Measurements from ENCODE around the gene PHC3.

Gene PHC3, protein sequence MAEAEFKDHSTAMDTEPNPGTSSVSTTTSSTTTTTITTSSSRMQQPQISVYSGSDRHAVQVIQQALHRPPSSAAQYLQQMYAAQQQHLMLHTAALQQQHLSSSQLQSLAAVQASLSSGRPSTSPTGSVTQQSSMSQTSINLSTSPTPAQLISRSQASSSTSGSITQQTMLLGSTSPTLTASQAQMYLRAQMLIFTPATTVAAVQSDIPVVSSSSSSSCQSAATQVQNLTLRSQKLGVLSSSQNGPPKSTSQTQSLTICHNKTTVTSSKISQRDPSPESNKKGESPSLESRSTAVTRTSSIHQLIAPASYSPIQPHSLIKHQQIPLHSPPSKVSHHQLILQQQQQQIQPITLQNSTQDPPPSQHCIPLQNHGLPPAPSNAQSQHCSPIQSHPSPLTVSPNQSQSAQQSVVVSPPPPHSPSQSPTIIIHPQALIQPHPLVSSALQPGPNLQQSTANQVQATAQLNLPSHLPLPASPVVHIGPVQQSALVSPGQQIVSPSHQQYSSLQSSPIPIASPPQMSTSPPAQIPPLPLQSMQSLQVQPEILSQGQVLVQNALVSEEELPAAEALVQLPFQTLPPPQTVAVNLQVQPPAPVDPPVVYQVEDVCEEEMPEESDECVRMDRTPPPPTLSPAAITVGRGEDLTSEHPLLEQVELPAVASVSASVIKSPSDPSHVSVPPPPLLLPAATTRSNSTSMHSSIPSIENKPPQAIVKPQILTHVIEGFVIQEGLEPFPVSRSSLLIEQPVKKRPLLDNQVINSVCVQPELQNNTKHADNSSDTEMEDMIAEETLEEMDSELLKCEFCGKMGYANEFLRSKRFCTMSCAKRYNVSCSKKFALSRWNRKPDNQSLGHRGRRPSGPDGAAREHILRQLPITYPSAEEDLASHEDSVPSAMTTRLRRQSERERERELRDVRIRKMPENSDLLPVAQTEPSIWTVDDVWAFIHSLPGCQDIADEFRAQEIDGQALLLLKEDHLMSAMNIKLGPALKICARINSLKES

GRCh38 chr3:170180908-170181885 lies at the start of gene PHC3:
TSS of gene PHC3 (minus strand) at chr3:170181733. CDS start at chr3:170181715, 18 bp downstream.
- peak; percentile 87 for DNase-seq (ENCODE audit: low read depth)
- peak within 1 kb of the TSS; percentile 95 for H3K4me3 ChIP-seq (ENCODE audit: control insufficient read depth, low read depth, low read length)
- TF ChIP-seq, protein P1, sequence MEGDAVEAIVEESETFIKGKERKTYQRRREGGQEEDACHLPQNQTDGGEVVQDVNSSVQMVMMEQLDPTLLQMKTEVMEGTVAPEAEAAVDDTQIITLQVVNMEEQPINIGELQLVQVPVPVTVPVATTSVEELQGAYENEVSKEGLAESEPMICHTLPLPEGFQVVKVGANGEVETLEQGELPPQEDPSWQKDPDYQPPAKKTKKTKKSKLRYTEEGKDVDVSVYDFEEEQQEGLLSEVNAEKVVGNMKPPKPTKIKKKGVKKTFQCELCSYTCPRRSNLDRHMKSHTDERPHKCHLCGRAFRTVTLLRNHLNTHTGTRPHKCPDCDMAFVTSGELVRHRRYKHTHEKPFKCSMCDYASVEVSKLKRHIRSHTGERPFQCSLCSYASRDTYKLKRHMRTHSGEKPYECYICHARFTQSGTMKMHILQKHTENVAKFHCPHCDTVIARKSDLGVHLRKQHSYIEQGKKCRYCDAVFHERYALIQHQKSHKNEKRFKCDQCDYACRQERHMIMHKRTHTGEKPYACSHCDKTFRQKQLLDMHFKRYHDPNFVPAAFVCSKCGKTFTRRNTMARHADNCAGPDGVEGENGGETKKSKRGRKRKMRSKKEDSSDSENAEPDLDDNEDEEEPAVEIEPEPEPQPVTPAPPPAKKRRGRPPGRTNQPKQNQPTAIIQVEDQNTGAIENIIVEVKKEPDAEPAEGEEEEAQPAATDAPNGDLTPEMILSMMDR (conservative IDR thresholded peaks at IDR 0.05; ENCODE audit: control insufficient read depth, insufficient read depth, low read depth, low read length), result no peak

DNA sequence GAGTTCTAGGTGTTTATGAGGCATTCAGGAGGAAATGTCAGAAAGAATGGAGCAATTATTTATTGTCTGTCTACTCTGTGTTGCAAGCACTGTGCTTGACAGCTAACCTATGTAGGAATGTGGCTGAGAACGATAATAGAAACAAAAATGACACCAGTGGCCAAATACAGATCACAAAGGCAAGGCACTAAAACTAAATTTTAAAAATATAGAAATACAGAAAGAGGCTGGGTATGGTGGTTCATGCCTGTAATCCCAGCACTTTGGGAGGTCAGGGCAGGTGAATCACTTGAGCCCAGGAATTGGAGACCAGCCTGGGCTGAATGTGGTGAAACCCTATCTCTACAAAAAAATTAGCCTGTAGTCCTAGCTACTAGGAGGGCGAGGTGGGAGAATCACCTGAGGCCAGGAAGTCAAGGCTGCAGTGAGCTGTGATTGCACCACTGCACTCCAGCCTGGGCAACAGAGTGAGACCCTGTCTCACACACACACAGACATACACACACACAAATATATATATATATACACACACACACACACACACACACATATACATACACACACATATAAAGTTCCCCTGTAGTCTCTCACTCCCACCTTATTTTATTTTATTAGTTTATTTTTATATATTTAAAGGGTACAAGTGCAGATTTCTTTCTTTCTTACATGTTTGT lies 46.7 kb upstream of the PHC3 start:
- TF ChIP-seq, protein P1 (conservative IDR thresholded peaks at IDR 0.05; ENCODE audit: control insufficient read depth, insufficient read depth, low read depth, low read length), result no peak
- no peak overlapping the region for H3K4me3 ChIP-seq (ENCODE audit: control insufficient read depth, low read depth, low read length)
- no peak for DNase-seq (ENCODE audit: low read depth)

DNA sequence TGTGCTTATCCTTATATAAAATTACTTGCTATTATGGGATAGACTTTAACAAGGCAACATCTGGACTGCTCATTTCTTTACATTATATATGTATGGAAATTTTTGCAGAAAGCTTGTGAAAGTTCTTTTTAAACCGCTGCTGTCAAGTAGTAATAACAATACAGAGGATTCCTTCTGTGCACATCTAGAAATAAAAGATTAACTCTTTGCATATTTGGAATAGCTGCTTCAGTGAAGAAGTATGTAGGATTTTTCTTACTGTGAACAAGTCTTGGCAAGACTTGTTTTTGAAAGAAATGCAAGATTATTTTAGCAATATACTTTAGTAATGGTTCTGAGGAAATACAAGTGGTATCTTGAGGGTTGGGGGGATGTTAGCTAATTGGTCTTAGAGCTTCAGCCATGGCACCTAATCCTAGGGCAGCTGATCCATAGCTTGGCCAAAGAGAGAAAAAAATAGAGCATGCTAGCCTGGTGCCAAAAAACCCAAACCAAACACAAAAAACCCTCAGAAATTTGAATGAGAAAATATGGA lies 45.0 kb upstream of the PHC3 start:
- DNase-seq (ENCODE audit: low read depth), result no peak
- TF ChIP-seq, protein P1 (conservative IDR thresholded peaks at IDR 0.05; ENCODE audit: control insufficient read depth, insufficient read depth, low read depth, low read length), result no peak
- no peak overlapping the region for H3K4me3 ChIP-seq (ENCODE audit: control insufficient read depth, low read depth, low read length)

DNA sequence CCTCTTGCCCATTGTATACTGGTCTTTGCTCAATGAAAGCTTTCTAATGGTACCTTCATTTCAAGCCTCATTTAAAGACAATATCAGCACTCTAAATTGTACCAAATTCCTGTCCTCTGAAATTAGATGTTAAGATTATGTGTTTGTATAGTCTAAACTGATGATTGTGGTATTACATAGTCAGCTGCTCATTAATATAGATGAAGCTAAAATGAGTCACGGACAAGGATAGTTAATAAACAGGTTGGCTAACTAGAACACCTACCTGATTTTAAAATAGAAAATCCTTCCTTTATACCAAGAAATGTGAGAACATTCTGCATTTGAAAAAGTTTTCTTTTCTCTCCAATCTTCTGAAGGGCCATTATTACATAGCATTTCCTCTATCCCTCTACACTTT lies 43.6 kb upstream of the PHC3 start:
- no peak for DNase-seq (ENCODE audit: low read depth)
- no peak overlapping the region for H3K4me3 ChIP-seq (ENCODE audit: control insufficient read depth, low read depth, low read length)
- TF ChIP-seq, protein P1 (conservative IDR thresholded peaks at IDR 0.05; ENCODE audit: control insufficient read depth, insufficient read depth, low read depth, low read length), result no peak

DNA sequence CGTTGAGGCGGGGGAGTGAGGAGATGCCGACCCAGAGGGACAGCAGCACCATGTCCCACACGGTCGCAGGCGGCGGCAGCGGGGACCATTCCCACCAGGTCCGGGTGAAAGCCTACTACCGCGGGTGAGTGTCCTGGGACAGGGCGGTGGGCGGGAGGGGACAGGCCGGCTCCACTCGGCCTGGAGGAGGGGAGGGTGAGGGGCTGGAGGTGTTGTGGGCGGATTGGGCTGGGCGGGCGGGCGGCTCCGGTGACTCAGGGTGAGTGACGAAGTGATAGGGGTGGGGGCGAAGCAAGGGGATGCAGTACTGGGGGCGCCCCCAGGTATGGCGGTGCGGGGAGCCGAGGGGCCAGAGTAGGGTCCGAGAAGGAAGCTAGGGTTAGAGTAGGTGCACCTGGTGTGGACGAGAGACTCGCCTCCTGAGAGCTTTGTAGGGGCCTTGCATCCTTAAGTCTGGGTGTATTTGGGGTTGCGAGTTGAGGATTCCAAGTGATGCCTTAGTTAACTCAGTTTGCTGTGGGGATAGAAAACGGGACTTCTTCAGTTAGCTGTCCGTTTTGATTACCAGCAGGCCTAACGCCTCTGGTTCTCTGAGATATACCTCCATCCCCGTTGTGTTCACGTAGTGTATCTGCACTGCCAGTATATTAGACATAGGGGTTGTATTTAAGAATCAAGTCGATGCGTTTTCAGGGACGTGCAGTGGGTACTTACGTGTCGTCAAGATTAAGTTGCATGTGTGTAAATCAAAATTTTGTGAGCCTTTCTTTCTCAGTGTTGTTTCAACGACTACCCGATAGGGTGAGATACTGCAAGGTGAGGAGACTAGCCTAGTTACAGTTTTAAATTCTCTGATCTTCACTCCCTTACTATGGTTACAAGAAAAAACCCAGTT lies 41.4 kb upstream of the PHC3 start:
- TF ChIP-seq, protein P1 (conservative IDR thresholded peaks at IDR 0.05; ENCODE audit: control insufficient read depth, insufficient read depth, low read depth, low read length), result peak; percentile 15
- peak; percentile 32 for DNase-seq (ENCODE audit: low read depth)
- H3K4me3 ChIP-seq (ENCODE audit: control insufficient read depth, low read depth, low read length), result peak overlapping the region; percentile 77
